IPS-NIHi11 (cell line): ENCODE measurements around the gene MORC3.
"Not testable (repeated sequence)": the region's sequence is repeated elsewhere in the genome, so short reads cannot be mapped to it uniquely, and the experiment has no call there.

Source experiments
- DNase-seq: peaks from one replicate; pipeline ENCODE4 v3.0.0; 2012; ENCODE audit warnings: mixed read lengths, low spot score

The MORC3 gene

GRCh38 chr21:36385233-36386030 is 65.4 kb downstream of the MORC3 start, which contains the start of gene CHAF1B:
Gene CHAF1B, plus strand, starts transcription at chr21:36385392. Its CDS starts 745 bp downstream, at chr21:36386137.
- DNase-seq = peak; percentile 98

- no peak for DNase-seq
These were observed 66.1 kb downstream of the MORC3 start for GRCh38 chr21:36386031-36386642.

DNA sequence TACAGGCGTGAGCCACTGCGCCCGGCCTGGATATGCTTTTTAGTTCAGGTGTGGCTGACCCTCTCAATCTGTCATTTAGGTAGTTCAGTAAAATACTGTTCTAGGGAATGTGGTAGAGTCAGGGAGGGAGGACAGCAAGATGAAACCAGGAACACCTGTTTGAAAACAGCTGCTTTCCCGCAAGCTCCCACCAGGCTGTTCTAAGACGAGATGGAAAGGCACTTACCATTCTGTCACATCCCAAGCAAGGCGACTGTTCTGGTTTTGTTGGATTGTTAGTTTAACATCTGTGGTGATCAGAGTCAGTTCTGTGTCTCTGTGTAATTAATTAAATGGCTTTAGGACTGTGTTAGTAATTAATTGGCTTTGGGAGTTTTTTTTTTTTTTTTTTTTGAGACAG is 68.1 kb downstream of the MORC3 start:
- DNase-seq = no peak

DNA sequence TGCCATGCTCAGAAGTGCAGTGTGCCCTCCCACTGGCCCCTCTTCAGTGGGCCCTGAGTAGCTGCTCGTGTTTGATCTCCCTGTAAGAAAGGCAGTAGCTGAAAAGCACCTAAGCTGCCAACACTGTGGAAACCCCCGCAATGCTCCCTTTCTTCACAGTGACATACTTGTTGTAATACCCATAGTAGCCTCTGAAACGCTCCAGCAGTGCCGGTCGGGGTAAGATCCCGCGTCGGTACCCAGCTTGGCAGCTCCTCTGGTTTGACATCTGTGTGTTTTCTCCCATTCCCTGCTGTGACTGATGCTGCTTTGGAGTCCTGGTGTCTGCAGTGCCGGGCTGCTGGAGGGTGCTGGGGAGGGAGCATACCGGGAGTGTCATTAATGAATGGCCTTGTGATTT is 68.8 kb downstream of the MORC3 start:
- peak; percentile 47 for DNase-seq

- DNase-seq = not testable (repeated sequence)
These were observed 71.7 kb downstream of the MORC3 start for GRCh38 chr21:36391649-36392048.

DNA sequence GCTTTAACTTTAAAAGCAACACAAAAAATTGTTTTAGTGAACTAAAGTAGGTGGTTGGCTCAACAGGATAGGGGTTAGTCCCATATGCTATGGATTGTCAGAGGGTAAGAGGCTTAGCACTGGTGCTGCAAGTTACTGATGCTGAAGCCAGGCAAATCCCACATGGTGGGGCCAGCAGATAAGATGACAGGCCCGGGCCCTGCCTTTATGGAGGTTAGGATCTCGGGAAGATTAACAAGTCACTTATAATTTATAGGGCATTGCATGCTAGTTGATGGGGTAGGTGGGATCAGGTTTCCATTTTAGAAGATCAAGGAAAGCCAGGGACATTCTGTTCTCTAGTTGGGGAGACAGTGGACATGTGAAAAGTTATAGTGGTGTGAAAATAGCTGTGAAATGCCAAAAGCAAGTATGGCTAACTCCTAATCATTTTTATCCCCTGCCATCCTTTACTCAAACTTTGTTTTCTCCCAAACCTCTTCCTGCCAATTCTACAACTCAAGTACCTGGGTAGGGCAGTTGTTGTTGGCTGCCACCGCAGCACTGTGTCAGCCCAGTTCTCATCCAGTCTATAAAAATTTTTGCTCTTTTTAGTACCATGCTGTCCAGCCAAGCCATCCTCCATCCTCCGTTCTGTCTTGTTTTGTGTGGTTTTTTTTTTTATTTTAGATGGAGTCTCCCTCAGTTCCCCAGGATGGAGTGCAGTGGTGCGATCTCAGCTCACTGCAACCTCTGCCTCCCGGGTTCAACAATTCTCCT is 75.5 kb downstream of the MORC3 start:
- DNase-seq = no peak

DNA sequence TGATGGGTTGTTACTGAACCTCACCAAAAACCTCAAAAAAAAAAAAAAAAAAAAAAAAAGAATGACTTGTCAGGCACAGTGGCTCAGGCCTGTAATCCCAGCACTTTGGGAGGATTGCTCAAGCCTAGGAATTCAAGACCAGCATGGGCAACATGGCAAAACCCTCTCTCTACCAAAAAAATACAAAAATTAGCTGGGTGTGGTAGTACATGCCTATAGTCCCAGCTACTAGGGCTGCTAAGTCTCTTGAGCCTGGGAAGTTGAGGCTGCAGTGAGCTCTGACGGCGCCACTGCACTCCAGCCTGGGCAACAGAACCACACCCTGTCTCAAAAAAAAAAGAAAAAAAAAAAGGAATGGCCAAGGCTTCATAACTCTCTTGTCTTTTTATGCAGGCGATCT is 76.3 kb downstream of the MORC3 start:
- DNase-seq = no peak

DNA sequence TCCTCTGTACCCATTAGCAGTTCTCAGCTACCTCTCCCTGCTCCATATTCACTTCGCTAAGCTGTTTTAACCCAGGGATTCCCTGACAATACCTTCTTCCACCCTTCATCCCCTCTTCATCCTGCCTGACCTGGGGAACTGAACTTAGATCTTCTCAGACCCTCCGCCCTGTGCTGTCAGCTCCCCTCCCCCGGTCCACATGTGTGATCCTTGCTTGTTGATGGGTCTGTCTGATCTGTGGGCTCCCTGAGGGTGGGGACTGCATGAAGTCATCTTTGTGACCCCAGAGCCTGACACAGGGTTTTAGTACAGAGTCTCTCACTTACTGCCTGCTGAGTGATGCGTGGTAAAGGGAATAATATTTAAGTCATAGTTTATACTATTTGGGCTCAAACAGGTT is 77.0 kb downstream of the MORC3 start:
- no peak for DNase-seq

GRCh38 chr21:36397606-36398005 is 77.6 kb downstream of the MORC3 start:
- DNase-seq = no peak

- not testable (repeated sequence) for DNase-seq
These were observed 79.7 kb downstream of the MORC3 start for GRCh38 chr21:36399736-36400135.

DNA sequence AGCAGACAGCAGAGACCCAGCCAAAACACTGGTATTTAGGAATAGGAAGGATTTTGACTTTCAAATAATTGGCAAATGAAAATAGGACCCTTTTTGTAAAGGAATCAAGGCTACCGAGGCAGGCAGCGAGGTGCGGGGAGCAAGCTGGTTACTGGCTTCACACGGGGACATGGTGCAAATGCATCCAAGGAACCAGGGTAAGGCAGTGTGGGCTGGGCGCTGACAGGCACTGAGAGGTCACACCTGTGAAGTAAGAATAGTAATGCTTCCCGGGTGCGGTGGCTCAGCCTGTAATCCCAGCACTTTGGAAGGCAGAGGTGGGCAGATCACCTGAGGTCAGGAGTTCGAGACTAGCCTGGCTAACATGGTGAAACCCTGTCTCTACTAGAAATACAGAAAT is 80.7 kb downstream of the MORC3 start:
- no peak for DNase-seq

DNA sequence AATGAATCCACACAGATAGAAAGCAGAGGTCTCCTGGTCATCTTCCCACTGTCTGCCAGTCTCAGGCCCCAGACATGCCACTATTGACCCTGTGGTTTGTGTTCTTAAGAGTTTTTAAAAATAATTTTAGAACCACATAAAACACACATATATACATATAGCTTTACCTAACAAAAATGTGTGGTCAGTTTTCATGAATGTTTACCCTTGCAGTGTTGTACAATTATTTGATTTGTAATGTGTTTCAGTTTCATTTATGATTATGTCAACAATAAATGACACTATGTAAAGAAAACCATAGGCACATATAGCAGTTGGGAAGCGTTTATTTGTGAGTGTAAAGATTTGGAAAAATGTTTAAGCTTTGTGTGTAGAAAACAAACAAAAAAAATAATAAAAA is 82.3 kb downstream of the MORC3 start:
- no peak for DNase-seq

GRCh38 chr21:36403713-36404112 is 83.7 kb downstream of the MORC3 start:
- DNase-seq = no peak

DNA sequence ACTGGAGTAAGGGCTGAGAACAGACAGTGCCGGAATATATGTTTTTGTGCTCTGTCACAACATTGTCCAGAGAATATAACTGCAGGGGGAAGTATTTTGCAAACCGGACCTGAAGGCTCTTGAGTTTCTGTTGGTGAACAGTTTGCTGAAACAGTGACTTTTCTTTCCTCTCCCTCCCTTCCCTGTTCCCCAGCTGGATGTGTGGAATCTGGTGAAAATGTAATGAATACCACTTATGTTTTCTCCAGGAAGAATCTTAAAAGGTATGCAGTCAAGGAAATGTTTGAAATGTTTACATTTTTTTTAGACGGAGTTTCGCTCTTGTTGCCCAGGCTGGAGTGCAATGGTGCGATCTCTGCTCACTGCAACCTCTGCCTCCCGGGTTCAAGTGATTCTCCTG is 88.6 kb downstream of the MORC3 start:
- DNase-seq = no peak

- no peak for DNase-seq
These were observed 91.3 kb downstream of the MORC3 start for GRCh38 chr21:36411301-36411700.

- DNase-seq = no peak
These were observed 92.9 kb downstream of the MORC3 start for GRCh38 chr21:36412916-36413315.

DNA sequence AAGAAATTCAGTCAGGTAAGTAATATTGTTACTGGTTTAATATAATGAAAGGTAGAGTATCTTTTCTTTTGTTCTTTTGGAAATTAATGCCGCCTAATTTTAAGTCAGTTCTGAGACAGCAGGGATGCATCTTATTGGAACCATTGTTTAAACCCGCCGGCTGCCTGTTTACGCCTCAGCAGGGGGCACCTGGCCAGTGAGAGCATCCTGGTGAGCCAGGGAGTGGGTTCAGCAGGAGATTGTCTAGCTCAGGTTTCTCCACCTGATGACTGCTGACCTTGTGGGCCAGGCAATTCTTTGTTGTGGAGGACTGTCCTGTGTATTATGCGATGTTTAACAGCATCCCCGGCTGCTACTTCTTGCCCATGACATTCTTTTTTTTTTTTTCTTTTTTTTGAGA is 95.4 kb downstream of the MORC3 start:
- no peak for DNase-seq

DNA sequence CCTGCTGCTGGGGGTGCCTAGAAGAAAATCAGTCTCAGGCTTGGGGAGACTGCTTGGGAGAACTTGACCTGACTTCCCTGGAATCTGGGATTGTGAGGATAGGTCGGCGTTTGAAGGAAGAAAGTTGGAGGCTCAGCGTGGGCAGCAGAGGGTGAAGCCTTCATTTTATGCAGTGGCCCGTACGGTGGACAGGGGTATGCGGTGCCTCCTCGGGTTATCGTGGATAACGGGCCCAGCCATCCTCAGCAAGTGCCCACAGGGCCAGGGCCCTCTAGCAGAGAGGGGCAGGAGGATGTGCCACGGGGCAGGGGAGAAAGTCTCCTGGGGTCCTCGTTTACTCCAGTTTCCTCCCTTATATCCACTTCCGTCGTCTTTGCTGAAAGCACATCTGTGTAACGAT is 99.2 kb downstream of the MORC3 start:
- DNase-seq = no peak

DNA sequence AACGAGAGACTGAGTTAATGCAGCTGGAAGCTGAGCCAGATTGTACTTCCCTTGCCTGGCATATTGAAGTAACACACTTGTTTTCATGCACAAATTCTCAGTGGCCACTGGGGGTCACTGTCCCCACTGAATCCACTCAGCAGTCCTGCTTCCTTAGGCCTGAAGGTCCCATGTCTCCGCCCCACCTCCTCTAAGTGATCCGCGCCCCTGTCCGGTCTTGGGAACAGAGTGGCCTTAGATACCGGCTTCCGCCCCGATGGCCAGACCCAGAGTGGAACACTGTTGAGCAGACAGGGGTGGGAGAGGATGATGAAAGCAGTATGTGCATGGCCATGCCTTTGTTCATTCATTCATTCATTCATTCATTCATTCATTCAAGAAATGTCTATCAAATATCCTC is 100.0 kb downstream of the MORC3 start:
- peak; percentile 90 for DNase-seq

GRCh38 chr21:36420571-36421339 is 100.8 kb downstream of the MORC3 start:
- DNase-seq = no peak

DNA sequence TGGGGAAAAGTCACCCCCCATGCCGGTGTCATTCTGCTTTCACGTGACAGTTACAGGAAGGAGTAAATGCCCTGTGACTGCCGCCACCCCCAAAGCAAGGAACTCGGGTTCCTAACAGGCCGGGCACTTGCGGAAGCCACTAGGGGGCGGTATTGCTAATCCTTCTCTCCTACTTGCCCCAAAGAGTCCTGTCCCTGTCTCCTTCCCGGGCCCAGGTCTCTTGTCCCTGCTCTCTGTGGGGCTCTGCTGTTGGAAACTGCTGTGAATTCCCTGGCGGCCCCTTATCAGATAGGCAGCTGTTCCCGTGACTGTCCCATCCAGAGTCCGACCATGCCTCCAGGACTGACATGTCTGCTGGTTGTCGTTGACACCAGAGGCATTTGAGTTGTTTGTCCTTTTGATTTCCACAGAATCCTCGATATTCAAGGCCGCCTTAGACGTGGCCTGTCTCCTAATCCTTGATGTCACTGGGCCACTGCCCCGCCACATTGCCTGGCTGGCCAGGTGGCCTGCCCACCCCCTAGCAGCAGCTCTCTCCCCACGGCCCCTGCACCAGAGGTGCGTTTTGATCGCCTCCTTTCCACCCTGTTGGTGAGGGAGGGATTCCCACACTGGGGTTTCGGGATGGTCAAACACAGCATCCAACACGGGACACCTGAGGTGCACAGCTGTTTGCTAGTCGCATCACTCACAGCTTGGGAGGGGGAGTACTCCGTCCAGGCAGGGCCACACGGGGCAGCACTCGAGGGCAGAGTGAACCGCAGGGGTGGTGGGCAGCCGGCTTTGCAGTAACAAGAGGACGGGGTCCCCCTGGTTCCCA is 102.5 kb downstream of the MORC3 start:
- DNase-seq = peak; percentile 92
